H9 (cell line): Measurements from ENCODE around the gene TENM3. TPM values are rescaled to one million over a fixed set of nuclear protein-coding genes. Genes with fewer than 3 reads are reported as not detected.

Experiments
- DNase-seq: peaks from one replicate; pipeline ENCODE4 v3.0.0-alpha.2; 2017
- H2AFZ ChIP-seq: one replicate; pipeline ENCODE4 v1.6.1; 2013; ENCODE audit warnings: mild to moderate bottlenecking, low read length, control low read depth, moderate library complexity
- H2AK5ac ChIP-seq: 2 replicates; pipeline ENCODE4 v1.6.1; 2013; ENCODE audit warnings: low read length, control low read depth, mixed read lengths; ENCODE audit not compliant: insufficient read length
- H2BK120ac ChIP-seq: one replicate; pipeline ENCODE4 v1.6.1; 2013; ENCODE audit warnings: low read depth, mild to moderate bottlenecking, low read length, control low read depth, inconsistent platforms; ENCODE audit not compliant: poor library complexity, severe bottlenecking
- H2BK12ac ChIP-seq: 2 replicates; pipeline ENCODE4 v1.6.1; 2013; ENCODE audit warnings: low read length, control low read depth, mixed read lengths, low read depth; ENCODE audit not compliant: insufficient read length
- H2BK15ac ChIP-seq: 2 replicates; pipeline ENCODE4 v1.6.1; 2013; ENCODE audit warnings: low read depth, low read length, control low read depth
- H2BK20ac ChIP-seq: one replicate; pipeline ENCODE4 v1.6.1; 2013; ENCODE audit warnings: low read depth, mild to moderate bottlenecking, low read length, control low read depth, inconsistent platforms; ENCODE audit not compliant: poor library complexity, severe bottlenecking
- H2BK5ac ChIP-seq: 2 replicates; pipeline ENCODE4 v1.6.1; 2013; ENCODE audit warnings: low read length, control low read depth, mixed read lengths; ENCODE audit not compliant: insufficient read length
- H3K14ac ChIP-seq: 2 replicates; pipeline ENCODE4 v1.6.1; 2013; ENCODE audit warnings: low read length, control low read depth; ENCODE audit not compliant: insufficient read depth
- H3K18ac ChIP-seq: 2 replicates; pipeline ENCODE4 v1.6.1; 2013; ENCODE audit warnings: low read depth, mild to moderate bottlenecking, mixed read lengths, low read length, control low read depth; ENCODE audit not compliant: insufficient read length
- H3K23ac ChIP-seq: 2 replicates; pipeline ENCODE4 v1.6.1; 2013; ENCODE audit warnings: low read length, control low read depth, mixed read lengths, low read depth; ENCODE audit not compliant: insufficient read length
- H3K23me2 ChIP-seq: 2 replicates; pipeline ENCODE4 v1.6.1; 2013; ENCODE audit warnings: low read depth, mild to moderate bottlenecking, mixed read lengths, low read length, control low read depth; ENCODE audit not compliant: insufficient read length, poor library complexity, severe bottlenecking
- H3K27ac ChIP-seq: 2 replicates; pipeline ENCODE4 v1.5.1; 2013; ENCODE audit warnings: low read length, control low read depth, mixed read lengths, low read depth; ENCODE audit not compliant: insufficient read length
- H3K27me3 ChIP-seq: 2 replicates; pipeline ENCODE4 v1.6.1; 2013; ENCODE audit warnings: low read length, control low read depth, inconsistent platforms; ENCODE audit not compliant: insufficient read depth
- H3K4ac ChIP-seq: 2 replicates; pipeline ENCODE4 v1.6.1; 2013; ENCODE audit warnings: low read depth, mild to moderate bottlenecking, control low read depth, inconsistent platforms, low read length, moderate library complexity
- H3K4me1 ChIP-seq: 2 replicates; pipeline ENCODE4 v1.6.1; 2013; ENCODE audit warnings: low read length, control low read depth, inconsistent platforms; ENCODE audit not compliant: insufficient read depth
- H3K4me2 ChIP-seq: 2 replicates; pipeline ENCODE4 v1.6.1; 2013; ENCODE audit warnings: low read length, control low read depth, mixed read lengths; ENCODE audit not compliant: insufficient read length, insufficient read depth
- H3K56ac ChIP-seq: 2 replicates; pipeline ENCODE4 v1.6.1; 2013; ENCODE audit warnings: low read depth, mild to moderate bottlenecking, mixed read lengths, low read length, control low read depth; ENCODE audit not compliant: insufficient read length
- H3K79me1 ChIP-seq: 2 replicates; pipeline ENCODE4 v1.6.1; 2013; ENCODE audit warnings: low read depth, mild to moderate bottlenecking, moderate library complexity, low read length, control low read depth, inconsistent platforms; ENCODE audit not compliant: insufficient read depth, poor library complexity, severe bottlenecking
- H3K79me2 ChIP-seq: 2 replicates; pipeline ENCODE4 v1.6.1; 2013; ENCODE audit warnings: low read length, control low read depth, inconsistent platforms; ENCODE audit not compliant: insufficient read depth
- H3K9ac ChIP-seq: 2 replicates; pipeline ENCODE4 v1.6.1; 2013; ENCODE audit warnings: low read length, control low read depth, mixed read lengths; ENCODE audit not compliant: insufficient read length; ENCODE audit errors: extremely low read depth
- H3K9me3 ChIP-seq: one replicate; pipeline ENCODE4 v1.6.1; 2013; ENCODE audit warnings: low read depth, low read length, inconsistent platforms; ENCODE audit not compliant: control insufficient read depth
- H3T11ph ChIP-seq: one replicate; pipeline ENCODE4 v1.6.1; 2013; ENCODE audit warnings: mild to moderate bottlenecking, low read length, control low read depth, inconsistent platforms
- H4K20me1 ChIP-seq: one replicate; pipeline ENCODE4 v1.6.1; 2013; ENCODE audit not compliant: control insufficient read depth, insufficient read length, insufficient read depth
- H4K5ac ChIP-seq: 2 replicates; pipeline ENCODE4 v1.6.1; 2013; ENCODE audit warnings: low read depth, mild to moderate bottlenecking, mixed read lengths, low read length, control low read depth; ENCODE audit not compliant: insufficient read length
- H4K8ac ChIP-seq: replicated peaks from 2 replicates; pipeline ENCODE4 v1.6.1; 2013; ENCODE audit warnings: low read length, control low read depth, mixed read lengths, low read depth; ENCODE audit not compliant: insufficient read length
- H4K91ac ChIP-seq: 2 replicates; pipeline ENCODE4 v1.6.1; 2013; ENCODE audit warnings: low read depth, mild to moderate bottlenecking, moderate library complexity, mixed read lengths, low read length, control low read depth; ENCODE audit not compliant: insufficient read length
- H3K27ac Mint-ChIP-seq, 3 experiments: 2 replicates in 2 of 3; 3 replicates in 1 of 3; pipeline ENCODE4 v1.8.0; 2020 to 2021; ENCODE audit warnings: mixed read lengths in 3 of 3, mild to moderate bottlenecking in 1 of 3, moderate library complexity in 1 of 3
- H3K27me3 Mint-ChIP-seq: 2 replicates; pipeline ENCODE4 v1.8.0; 2021; ENCODE audit warnings: low read depth, mild to moderate bottlenecking, moderate library complexity, mixed read lengths
- H3K36me3 Mint-ChIP-seq, 3 experiments: 2 replicates in 2 of 3; 3 replicates in 1 of 3; pipeline ENCODE4 v1.8.0; 2020 to 2021; ENCODE audit warnings: low read depth in 3 of 3, mixed read lengths in 3 of 3; ENCODE audit not compliant: insufficient read depth in 1 of 3
- H3K4me1 Mint-ChIP-seq, 2 experiments: 2 replicates each; pipeline ENCODE4 v1.8.0; 2020; ENCODE audit warnings: mixed read lengths in 2 of 2
- H3K4me3 Mint-ChIP-seq, 2 experiments: 2 replicates in 1 of 2; 3 replicates in 1 of 2; pipeline ENCODE4 v1.8.0; 2020 to 2021; ENCODE audit warnings: mild to moderate bottlenecking in 2 of 2, mixed read lengths in 2 of 2, moderate library complexity in 1 of 2
- H3K9me3 Mint-ChIP-seq, 2 experiments: 2 replicates in 1 of 2; 3 replicates in 1 of 2; pipeline ENCODE4 v1.8.0; 2020; ENCODE audit warnings: mild to moderate bottlenecking in 2 of 2, mixed read lengths in 2 of 2, moderate library complexity in 1 of 2
- WGBS: extraction: QIAGEN DNeasy Blood & Tissue Kit; methylation state at CpG from one replicate; pipeline ENCODE4 v1.1.7; 2013; ENCODE audit warnings: missing lambda C conversion rate, low lambda C conversion rate, mixed read lengths; ENCODE audit not compliant: insufficient read length; ENCODE audit errors: extremely low coverage; 5-methylcytosine and 5-hydroxymethylcytosine counted together
- total RNA-seq: library from RNA; stranded (reverse); gene quantifications from 2 replicates; pipeline ENCODE4 v1.2.1, GENCODE V29; 2021
- TF ChIP-seq, protein P1 (sequence below): fragments of 200-600 bp; sonication (generic); conservative IDR thresholded peaks from 3 replicates; pipeline ENCODE4 v1.8.0; 2021; ENCODE audit warnings: antibody characterized with exemption, mild to moderate bottlenecking

TENM3 gene
- total RNA-seq, 1 experiment from 2014 or later, result 49.6 TPM

DNA sequence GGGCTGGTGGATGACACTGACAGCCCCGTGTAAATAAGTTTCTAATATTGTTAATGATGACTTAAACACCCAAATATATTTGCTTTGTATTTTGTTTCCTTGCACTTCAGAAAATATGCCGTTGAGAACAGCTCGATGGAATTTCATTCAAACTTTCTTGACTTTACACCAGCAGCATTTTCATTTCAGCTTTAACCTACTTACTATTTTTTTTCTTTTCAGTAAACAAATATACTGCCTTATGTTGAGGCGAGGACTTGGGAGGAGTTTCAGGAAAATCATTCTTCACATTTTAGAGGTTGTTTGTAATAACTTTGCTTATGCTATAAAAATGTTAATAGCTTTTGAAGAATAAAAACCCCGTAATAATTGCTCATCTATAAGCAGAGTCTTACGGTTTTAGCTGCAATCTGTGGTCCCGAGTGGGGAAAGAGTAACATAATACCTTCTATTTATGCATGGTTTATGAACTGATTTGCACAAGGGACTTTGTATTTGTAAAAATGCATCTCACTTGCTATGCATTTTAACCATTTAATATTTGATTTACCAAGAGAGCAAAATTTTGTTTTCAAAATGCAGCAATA, 14.1 kb upstream of the TENM3 start:
- Histone ChIP-seq H4K20me1 (no peaks in the 10 kb centered on the region), H3K56ac (no peak overlapping the region), H3T11ph (no peak overlapping the region), H2BK20ac (no peak overlapping the region), H4K91ac (no peak overlapping the region), H2AK5ac (no peak overlapping the region), H3K9me3 (no peaks in the 10 kb centered on the region), H2AFZ (no peak overlapping the region), H3K4ac (no peak overlapping the region), H2BK5ac (no peak overlapping the region), H3K27ac (no peak overlapping the region), H3K9ac (no peak overlapping the region), H3K79me1 (no peaks in the 10 kb centered on the region), H3K4me2 (no peak overlapping the region), H2BK120ac (no peak overlapping the region), H3K23me2 (no peaks in the 10 kb centered on the region), H3K18ac (no peak overlapping the region), H3K23ac (no peak overlapping the region), H4K8ac (no peak overlapping the region), H4K5ac (no peak overlapping the region), H2BK15ac (no peak overlapping the region), H3K14ac (no peak overlapping the region), H3K4me1 (no peaks in the 10 kb centered on the region), H3K79me2 (no peaks in the 10 kb centered on the region), H2BK12ac (no peak overlapping the region), H3K27me3 (no peaks in the 10 kb centered on the region)
- H3K9me3 Mint-ChIP-seq, result no peaks in the 10 kb centered on the region
- TF ChIP-seq, protein P1, sequence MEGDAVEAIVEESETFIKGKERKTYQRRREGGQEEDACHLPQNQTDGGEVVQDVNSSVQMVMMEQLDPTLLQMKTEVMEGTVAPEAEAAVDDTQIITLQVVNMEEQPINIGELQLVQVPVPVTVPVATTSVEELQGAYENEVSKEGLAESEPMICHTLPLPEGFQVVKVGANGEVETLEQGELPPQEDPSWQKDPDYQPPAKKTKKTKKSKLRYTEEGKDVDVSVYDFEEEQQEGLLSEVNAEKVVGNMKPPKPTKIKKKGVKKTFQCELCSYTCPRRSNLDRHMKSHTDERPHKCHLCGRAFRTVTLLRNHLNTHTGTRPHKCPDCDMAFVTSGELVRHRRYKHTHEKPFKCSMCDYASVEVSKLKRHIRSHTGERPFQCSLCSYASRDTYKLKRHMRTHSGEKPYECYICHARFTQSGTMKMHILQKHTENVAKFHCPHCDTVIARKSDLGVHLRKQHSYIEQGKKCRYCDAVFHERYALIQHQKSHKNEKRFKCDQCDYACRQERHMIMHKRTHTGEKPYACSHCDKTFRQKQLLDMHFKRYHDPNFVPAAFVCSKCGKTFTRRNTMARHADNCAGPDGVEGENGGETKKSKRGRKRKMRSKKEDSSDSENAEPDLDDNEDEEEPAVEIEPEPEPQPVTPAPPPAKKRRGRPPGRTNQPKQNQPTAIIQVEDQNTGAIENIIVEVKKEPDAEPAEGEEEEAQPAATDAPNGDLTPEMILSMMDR, result no peak
- H3K27ac Mint-ChIP-seq, result no peak overlapping the region
- H3K27me3 Mint-ChIP-seq, result no peaks in the 10 kb centered on the region
- H3K36me3 Mint-ChIP-seq, result no peaks in the 10 kb centered on the region
- no peak overlapping the region for H3K4me3 Mint-ChIP-seq
- no peak for DNase-seq
- WGBS, result no CpG with 5 or more reads among the region's 7 CpGs
- H3K4me1 Mint-ChIP-seq, result peaks cover 13 to 14% of the 10 kb centered on the region in 2 experiments
